Central memory CD4-positive, alpha-beta T cell (primary cell): ENCODE data around the gene LTA4H.

Source experiments
- DNase-seq: peaks from one replicate; pipeline ENCODE4 v3.0.0; 2022

The LTA4H gene

GRCh38 chr12:96056646-96057455 lies 21.5 kb upstream of the LTA4H start:
- DNase-seq, result no peak

GRCh38 chr12:96054244-96054610 lies 18.8 kb upstream of the LTA4H start:
- DNase-seq, result no peak

GRCh38 chr12:96053476-96054243 lies 18.3 kb upstream of the LTA4H start:
- DNase-seq, result no peak

- DNase-seq, result no peak
Measured at GRCh38 chr12:96051756-96052485, 16.5 kb upstream of the LTA4H start.

GRCh38 chr12:96050139-96050538 lies 14.8 kb upstream of the LTA4H start:
- no peak for DNase-seq

- DNase-seq, result no peak
Measured at GRCh38 chr12:96049101-96049500, 13.7 kb upstream of the LTA4H start.

GRCh38 chr12:96048393-96048969 lies 13.1 kb upstream of the LTA4H start:
- no peak for DNase-seq

GRCh38 chr12:96047229-96048211 lies 12.1 kb upstream of the LTA4H start:
- DNase-seq, result peak; percentile 29

GRCh38 chr12:96046543-96047228 lies 11.3 kb upstream of the LTA4H start:
- no peak for DNase-seq

GRCh38 chr12:96045566-96045965 lies 10.2 kb upstream of the LTA4H start:
- peak; percentile 41 for DNase-seq

- no peak for DNase-seq
Measured at GRCh38 chr12:96044943-96045290, 9.5 kb upstream of the LTA4H start.

- DNase-seq, result no peak
Measured at GRCh38 chr12:96044017-96044942, 8.9 kb upstream of the LTA4H start.

- no peak for DNase-seq
Measured at GRCh38 chr12:96041181-96041580, 5.8 kb upstream of the LTA4H start.

GRCh38 chr12:96040305-96041133 lies 5.1 kb upstream of the LTA4H start:
- DNase-seq, result no peak

- no peak for DNase-seq
Measured at GRCh38 chr12:96039516-96039915, 4.1 kb upstream of the LTA4H start.

- no peak for DNase-seq
Measured at GRCh38 chr12:96036765-96037455, 1.5 kb upstream of the LTA4H start.

GRCh38 chr12:96034621-96035282 lies 635 bp downstream of the LTA4H start:
- no peak for DNase-seq
